Parathyroid adenoma (tissue), 2 donors: ENCODE data around the gene DLX3.
"Not testable (repeated sequence)": the region's sequence is repeated elsewhere in the genome, so short reads cannot be mapped to it uniquely, and the experiment has no call there.

Experiments used
- H2AFZ ChIP-seq: fragments of 300-600 bp; sonication (generic); one replicate; pipeline ENCODE4 v1.7.0; 2017; ENCODE audit warnings: antibody characterized with exemption, mild to moderate bottlenecking
- H3K27ac ChIP-seq: fragments of 300-600 bp; sonication (generic); one replicate; pipeline ENCODE4 v1.7.0; 2017
- H3K27me3 ChIP-seq: fragments of 300-600 bp; sonication (generic); one replicate; pipeline ENCODE4 v1.7.0; 2017; ENCODE audit warnings: low read length; ENCODE audit not compliant: control insufficient read depth, insufficient read depth
- H3K36me3 ChIP-seq: fragments of 300-600 bp; sonication (generic); one replicate; pipeline ENCODE4 v1.7.0; 2017; ENCODE audit warnings: low read length; ENCODE audit not compliant: control insufficient read depth, insufficient read depth
- H3K4me1 ChIP-seq: fragments of 300-600 bp; sonication (generic); one replicate; pipeline ENCODE4 v1.7.0; 2017; ENCODE audit warnings: control low read depth
- H3K4me2 ChIP-seq: fragments of 300-600 bp; sonication (generic); one replicate; pipeline ENCODE4 v1.7.0; 2017; ENCODE audit warnings: low read length
- H3K4me3 ChIP-seq: fragments of 300-600 bp; sonication (generic); one replicate; pipeline ENCODE4 v1.7.0; 2017; ENCODE audit warnings: low read depth, low read length
- H3K79me2 ChIP-seq: fragments of 300-600 bp; sonication (generic); one replicate; pipeline ENCODE4 v1.7.0; 2017; ENCODE audit warnings: control low read depth
- H3K9ac ChIP-seq: fragments of 300-600 bp; sonication (generic); one replicate; pipeline ENCODE4 v1.7.0; 2017; ENCODE audit warnings: mild to moderate bottlenecking
- H3K9me3 ChIP-seq: fragments of 300-600 bp; sonication (generic); one replicate; pipeline ENCODE4 v1.7.0; 2017; ENCODE audit warnings: low read length; ENCODE audit not compliant: control insufficient read depth
- CTCF ChIP-seq: fragments of 300-600 bp; sonication (generic); IDR thresholded peaks from one replicate; pipeline ENCODE4 v1.7.0; 2017; ENCODE audit warnings: antibody characterized with exemption, mild to moderate bottlenecking
- donor health status: primary hyperparathyroidism.

Gene DLX3

DNA sequence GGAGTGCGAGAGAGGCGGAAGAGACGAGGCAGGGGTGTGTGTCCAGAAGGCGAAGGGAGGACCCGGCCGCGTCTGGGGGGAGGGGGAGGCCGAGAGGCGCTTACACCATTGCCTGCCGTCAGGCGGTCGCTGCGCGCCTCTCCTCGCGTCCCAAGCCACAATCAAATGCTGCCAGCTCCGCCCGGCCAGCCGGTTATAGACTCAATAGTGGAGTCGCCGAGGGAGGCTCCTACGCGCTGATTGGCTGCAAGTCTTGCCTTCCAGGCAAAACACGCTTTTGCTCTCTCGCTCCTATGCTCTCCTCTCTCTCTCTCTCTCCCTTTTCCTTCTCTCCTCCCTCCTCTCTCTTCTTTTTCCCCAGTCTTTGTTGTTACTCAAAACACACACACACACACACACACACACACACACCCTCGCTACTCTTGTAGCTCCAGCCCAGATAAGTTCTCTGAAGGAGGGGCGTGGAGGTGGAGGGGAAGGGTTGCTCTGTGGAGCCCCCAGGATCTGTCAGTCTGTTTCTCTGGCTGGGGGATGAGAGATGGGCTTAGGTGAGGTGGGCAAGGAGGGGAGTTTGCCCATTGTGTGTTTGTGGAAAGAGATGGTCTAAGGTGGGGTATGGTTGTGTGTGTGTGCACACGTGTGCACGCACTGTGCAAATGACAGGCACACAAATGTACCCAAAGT is at the start of gene DLX3:
Gene DLX3 (minus strand): TSS at position 170 of the 684 bp plus-strand sequence. CDS start 226 bp downstream, outside the sequence.
- Histone ChIP-seq H3K36me3 (no peaks in the 10 kb centered on the region), H3K27me3 (no peaks in the 10 kb centered on the region), H3K4me1 (no peaks in the 10 kb centered on the region), H3K27ac (no peak within 1 kb of the TSS), H3K9me3 (no peaks in the 10 kb centered on the region), H3K4me3 (peak within 1 kb of the TSS; percentile 30), H3K9ac (no peak within 1 kb of the TSS), H2AFZ (peak within 1 kb of the TSS; percentile 69), H3K79me2 (no peaks in the 10 kb centered on the region), H3K4me2 (peak within 1 kb of the TSS; percentile 64)
- no peak for TF ChIP-seq CTCF

DNA sequence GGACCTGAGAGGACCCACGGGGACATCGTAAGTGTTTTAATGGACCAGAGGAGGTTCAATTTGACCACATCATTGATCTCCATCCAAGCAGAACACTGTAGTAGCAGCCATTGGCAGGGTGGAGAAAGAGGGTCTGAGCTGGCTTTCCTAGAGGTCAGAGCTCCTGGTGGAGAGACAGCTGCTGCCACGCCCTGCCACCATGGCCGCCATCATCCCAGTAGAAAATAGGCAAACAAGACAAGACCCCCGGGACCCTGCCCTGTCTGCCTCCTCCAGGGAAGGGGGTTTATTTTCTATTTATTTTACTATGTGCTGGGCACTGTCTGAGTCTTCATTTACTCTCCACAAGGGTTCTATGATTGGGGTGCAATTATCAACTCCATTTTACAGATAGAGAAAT is 49.5 kb upstream of the DLX3 start:
- Histone ChIP-seq H3K9me3 (no peaks in the 10 kb centered on the region), H2AFZ (no peak overlapping the region), H3K27ac (no peak overlapping the region), H3K9ac (no peak overlapping the region), H3K4me3 (no peak overlapping the region), H3K4me2 (no peak overlapping the region), H3K27me3 (no peaks in the 10 kb centered on the region), H3K36me3 (no peaks in the 10 kb centered on the region), H3K4me1 (no peaks in the 10 kb centered on the region), H3K79me2 (no peaks in the 10 kb centered on the region)
- TF ChIP-seq CTCF = no peak

GRCh38 chr17:50043290-50044148 is 48.5 kb upstream of the DLX3 start:
- Histone ChIP-seq H3K36me3 (no peaks in the 10 kb centered on the region), H3K27me3 (no peaks in the 10 kb centered on the region), H3K27ac (no peak overlapping the region), H3K79me2 (no peaks in the 10 kb centered on the region), H3K9ac (no peak overlapping the region), H3K4me2 (no peak overlapping the region), H3K4me1 (no peaks in the 10 kb centered on the region), H3K4me3 (no peak overlapping the region), H2AFZ (no peak overlapping the region), H3K9me3 (no peaks in the 10 kb centered on the region)
- TF ChIP-seq CTCF = no peak

- Histone ChIP-seq H3K27me3 (no peaks in the 10 kb centered on the region), H3K9ac (no peak overlapping the region), H3K9me3 (no peaks in the 10 kb centered on the region), H3K27ac (no peak overlapping the region), H3K4me3 (no peak overlapping the region), H2AFZ (no peak overlapping the region), H3K36me3 (no peaks in the 10 kb centered on the region), H3K4me1 (no peaks in the 10 kb centered on the region), H3K79me2 (no peaks in the 10 kb centered on the region), H3K4me2 (no peak overlapping the region)
- TF ChIP-seq CTCF = no peak
Measured at GRCh38 chr17:50042211-50042610, 47.2 kb upstream of the DLX3 start.

DNA sequence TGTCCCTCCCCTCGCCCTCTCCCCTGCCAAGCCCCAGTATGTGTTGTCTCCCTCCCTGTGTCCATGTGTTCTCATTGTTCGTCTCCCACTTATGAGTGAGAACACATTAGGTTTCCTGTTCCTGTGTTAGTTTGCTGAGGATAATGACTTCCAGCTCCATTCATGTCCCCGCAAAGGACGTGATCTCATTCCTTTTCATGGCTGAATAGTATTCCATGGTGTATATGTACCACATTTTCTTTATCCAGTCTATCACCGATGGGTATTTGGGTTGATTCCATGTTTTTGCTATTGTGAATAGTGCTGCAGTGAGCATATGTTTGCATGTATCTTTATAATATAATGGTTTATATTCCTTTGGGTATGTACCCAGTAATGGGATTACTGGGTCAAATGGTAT is 45.5 kb upstream of the DLX3 start:
- not testable (repeated sequence) for H3K4me1 ChIP-seq, H3K36me3 ChIP-seq, H3K27me3 ChIP-seq, H3K27ac ChIP-seq, H3K9me3 ChIP-seq, H2AFZ ChIP-seq, H3K9ac ChIP-seq, H3K79me2 ChIP-seq, H3K4me2 ChIP-seq, H3K4me3 ChIP-seq
